Testis (tissue), 2 donors: Measurements from ENCODE around the gene PRAC1.

Experiments
- POLR2A ChIP-seq: fragments of 450-650 bp; IDR thresholded peaks from one replicate; pipeline ENCODE4 v1.6.1; 2017; ENCODE audit warnings: antibody characterized with exemption, mild to moderate bottlenecking, moderate library complexity
- TF ChIP-seq, protein P1 (sequence below), 3 experiments: fragments of 450-650 bp in 2 of 3; fragments of 200-600 bp in 1 of 3; sonication (generic) in 1 of 3; IDR thresholded peaks; one replicate each; pipeline ENCODE4 v1.5.1; 2016 to 2019; ENCODE audit warnings: antibody characterized with exemption in 3 of 3, mild to moderate bottlenecking in 2 of 3, moderate library complexity in 1 of 3

DNA sequence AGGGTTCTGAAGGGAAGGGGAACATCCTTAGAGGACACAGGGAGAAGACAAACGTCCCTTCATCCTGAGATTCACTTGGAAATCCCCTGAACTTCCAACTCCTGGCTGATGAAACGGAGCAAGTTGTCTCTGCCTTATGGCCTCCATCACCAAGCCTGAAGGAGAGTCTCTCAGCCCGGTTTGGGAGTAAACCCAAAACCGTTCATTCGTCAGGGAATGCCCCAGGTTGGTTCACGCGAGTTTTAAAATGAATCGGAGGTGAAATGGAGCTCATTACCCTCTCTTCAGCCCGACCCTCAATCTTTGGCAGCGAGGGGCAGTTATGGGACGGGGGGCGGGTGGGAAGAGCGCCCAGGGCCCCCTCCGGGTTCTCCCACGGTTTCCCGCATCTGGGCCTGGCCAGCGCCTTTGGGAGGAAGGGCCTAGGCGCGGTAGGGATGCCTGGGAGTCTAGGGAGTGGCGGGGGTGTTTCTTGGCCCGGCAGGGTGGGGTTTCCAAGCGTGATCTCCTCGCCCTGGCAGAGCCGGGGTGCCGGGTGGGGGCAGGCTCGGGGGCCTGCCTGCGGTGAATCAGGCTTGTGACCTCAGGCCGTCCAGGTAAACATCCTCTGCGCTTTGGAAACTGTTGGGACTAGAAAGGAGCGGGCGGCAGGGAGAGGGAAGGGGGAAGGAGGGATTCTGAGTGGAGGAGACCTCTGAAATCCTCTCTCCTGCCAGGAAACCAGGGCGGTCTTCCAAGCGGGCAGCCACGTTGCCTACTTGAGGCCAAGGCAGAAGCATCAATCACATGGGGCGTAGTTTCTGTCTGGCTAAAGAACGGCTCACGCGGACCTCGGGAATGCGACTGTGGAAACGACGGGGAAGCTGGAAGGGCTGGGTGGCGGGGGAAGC lies 30.3 kb upstream of the PRAC1 start:
- TF ChIP-seq, protein P1, sequence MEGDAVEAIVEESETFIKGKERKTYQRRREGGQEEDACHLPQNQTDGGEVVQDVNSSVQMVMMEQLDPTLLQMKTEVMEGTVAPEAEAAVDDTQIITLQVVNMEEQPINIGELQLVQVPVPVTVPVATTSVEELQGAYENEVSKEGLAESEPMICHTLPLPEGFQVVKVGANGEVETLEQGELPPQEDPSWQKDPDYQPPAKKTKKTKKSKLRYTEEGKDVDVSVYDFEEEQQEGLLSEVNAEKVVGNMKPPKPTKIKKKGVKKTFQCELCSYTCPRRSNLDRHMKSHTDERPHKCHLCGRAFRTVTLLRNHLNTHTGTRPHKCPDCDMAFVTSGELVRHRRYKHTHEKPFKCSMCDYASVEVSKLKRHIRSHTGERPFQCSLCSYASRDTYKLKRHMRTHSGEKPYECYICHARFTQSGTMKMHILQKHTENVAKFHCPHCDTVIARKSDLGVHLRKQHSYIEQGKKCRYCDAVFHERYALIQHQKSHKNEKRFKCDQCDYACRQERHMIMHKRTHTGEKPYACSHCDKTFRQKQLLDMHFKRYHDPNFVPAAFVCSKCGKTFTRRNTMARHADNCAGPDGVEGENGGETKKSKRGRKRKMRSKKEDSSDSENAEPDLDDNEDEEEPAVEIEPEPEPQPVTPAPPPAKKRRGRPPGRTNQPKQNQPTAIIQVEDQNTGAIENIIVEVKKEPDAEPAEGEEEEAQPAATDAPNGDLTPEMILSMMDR (IDR thresholded peaks at IDR 0.05), result no peak
- TF ChIP-seq POLR2A, result no peak
